Fibroblast of lung (primary cell): Measurements from ENCODE around the gene SERPINB3. TPM values are rescaled to one million over a fixed set of nuclear protein-coding genes. Genes with fewer than 3 reads are reported as not detected.

Source experiments
- DNase-seq, 2 donors: peaks; one replicate each; pipeline versions ENCODE4 v3.0.0 to v3.0.0-alpha.2; 2010; ENCODE audit warnings: low read depth in 2 of 2
- H2AFZ ChIP-seq: 2 replicates; pipeline ENCODE4 v1.5.1; 2012; ENCODE audit warnings: low read length, control low read depth, inconsistent platforms
- H3K27ac ChIP-seq: 2 replicates; pipeline ENCODE4 v1.5.1; 2011; ENCODE audit warnings: low read length, control low read depth; ENCODE audit not compliant: insufficient read depth
- H3K27me3 ChIP-seq: 2 replicates; pipeline ENCODE4 v1.5.1; 2011; ENCODE audit warnings: mild to moderate bottlenecking, low read length; ENCODE audit not compliant: control insufficient read depth, insufficient read depth
- H3K36me3 ChIP-seq: 2 replicates; pipeline ENCODE4 v1.5.1; 2011; ENCODE audit warnings: low read length; ENCODE audit not compliant: control insufficient read depth, insufficient read depth
- H3K4me1 ChIP-seq: 2 replicates; pipeline ENCODE4 v1.5.1; 2011; ENCODE audit warnings: low read length; ENCODE audit not compliant: control insufficient read depth, insufficient read depth; ENCODE audit errors: extremely low read depth
- H3K4me2 ChIP-seq: 2 replicates; pipeline ENCODE4 v1.5.1; 2011; ENCODE audit warnings: low read length, control low read depth; ENCODE audit not compliant: insufficient read depth; ENCODE audit errors: extremely low read depth
- H3K4me3 ChIP-seq, 4 experiments: fragments of 200-600 bp in 1 of 4; sonication (generic) in 1 of 4; replicated peaks in 1 of 4; 2 replicates each; pipeline ENCODE4 v1.5.1; 2011 to 2016; ENCODE audit warnings: low read length in 4 of 4, low read depth in 3 of 4, mild to moderate bottlenecking in 3 of 4, control low read depth in 2 of 4, inconsistent platforms in 1 of 4, mixed read lengths in 1 of 4; ENCODE audit not compliant: insufficient read depth in 1 of 4; ENCODE audit errors: control extremely low read depth in 1 of 4
- H3K79me2 ChIP-seq: 2 replicates; pipeline ENCODE4 v1.5.1; 2012; ENCODE audit warnings: mild to moderate bottlenecking, low read length, inconsistent platforms; ENCODE audit not compliant: control insufficient read depth, insufficient read depth
- H3K9ac ChIP-seq: 2 replicates; pipeline ENCODE4 v1.5.1; 2011; ENCODE audit warnings: mild to moderate bottlenecking, low read length, control low read depth; ENCODE audit not compliant: insufficient read depth
- H3K9me3 ChIP-seq: 2 replicates; pipeline ENCODE4 v1.5.1; 2012; ENCODE audit warnings: low read depth, low read length; ENCODE audit not compliant: control insufficient read depth, insufficient read depth
- H4K20me1 ChIP-seq: 2 replicates; pipeline ENCODE4 v1.5.1; 2011; ENCODE audit warnings: low read length; ENCODE audit not compliant: control insufficient read depth, insufficient read depth; ENCODE audit errors: extremely low read depth
- EZH2 ChIP-seq: IDR thresholded peaks from 2 replicates; pipeline ENCODE4 v1.5.1; 2012; ENCODE audit warnings: low read length, control low read depth, mild to moderate bottlenecking; ENCODE audit errors: missing control alignments
- polyA plus RNA-seq, 2 donors: library from polyadenylated mRNA; depleted of rRNA in 1 of 2; stranded (reverse) in 1 of 2; unstranded in 1 of 2; fragments of >200 nt; gene quantifications; 2 replicates each; pipeline ENCODE4 v1.2.1, GENCODE V29; 2011 to 2012; ENCODE audit warnings: missing spikeins in 1 of 2
- total RNA-seq: library from RNA; depleted of rRNA; stranded (reverse); fragments of >200 nt; gene quantifications from 2 replicates; pipeline ENCODE4 v1.2.1, GENCODE V29; 2014
- TF ChIP-seq, protein P1 (sequence below), 2 donors: IDR thresholded peaks in 1 of 2; conservative IDR thresholded peaks in 1 of 2; 1 replicate in 1 of 2; 2 replicates in 1 of 2; pipeline ENCODE4 v1.5.1; 2011 to 2012; ENCODE audit warnings: low read length in 2 of 2, control low read depth in 1 of 2, inconsistent platforms in 1 of 2, low read depth in 1 of 2, mild to moderate bottlenecking in 1 of 2

Gene SERPINB3
- total and polyA plus RNA-seq, 2 donors (not counting 1 experiment from before 2014, with no cell fraction given) = not detected

DNA sequence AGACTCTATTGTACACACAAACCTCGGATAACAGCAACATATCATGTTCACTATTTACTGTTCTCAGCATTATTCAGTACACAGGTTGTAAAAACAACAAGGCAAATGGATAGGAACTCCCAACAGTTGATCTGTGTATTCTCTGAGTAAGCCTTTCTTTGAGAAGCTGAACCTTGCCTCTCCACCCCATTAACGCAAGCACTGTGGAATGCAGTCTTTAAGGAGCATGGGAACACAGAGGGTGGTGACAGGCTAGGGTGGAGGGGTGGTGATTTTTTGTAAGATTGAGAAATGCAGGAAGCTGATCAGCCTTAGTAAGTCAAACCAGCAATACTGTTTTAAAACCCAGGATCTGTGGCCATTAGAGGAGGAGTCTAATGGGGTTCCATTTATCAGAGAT is 21.5 kb upstream of the SERPINB3 start:
- Histone ChIP-seq H3K27me3 (no peaks in the 10 kb centered on the region), H3K36me3 (no peaks in the 10 kb centered on the region), H3K9ac (no peak overlapping the region), H4K20me1 (no peaks in the 10 kb centered on the region), H3K27ac (peak overlapping the region; percentile 52), H3K4me2 (peak overlapping the region; percentile 27), H3K4me1 (no peaks in the 10 kb centered on the region), H3K79me2 (no peaks in the 10 kb centered on the region), H2AFZ (peak overlapping the region; percentile 45), H3K9me3 (no peaks in the 10 kb centered on the region), H3K4me3 (no peak overlapping the region)
- peak; percentile 80 to 90 for DNase-seq
- no peak for TF ChIP-seq EZH2
- TF ChIP-seq, protein P1, sequence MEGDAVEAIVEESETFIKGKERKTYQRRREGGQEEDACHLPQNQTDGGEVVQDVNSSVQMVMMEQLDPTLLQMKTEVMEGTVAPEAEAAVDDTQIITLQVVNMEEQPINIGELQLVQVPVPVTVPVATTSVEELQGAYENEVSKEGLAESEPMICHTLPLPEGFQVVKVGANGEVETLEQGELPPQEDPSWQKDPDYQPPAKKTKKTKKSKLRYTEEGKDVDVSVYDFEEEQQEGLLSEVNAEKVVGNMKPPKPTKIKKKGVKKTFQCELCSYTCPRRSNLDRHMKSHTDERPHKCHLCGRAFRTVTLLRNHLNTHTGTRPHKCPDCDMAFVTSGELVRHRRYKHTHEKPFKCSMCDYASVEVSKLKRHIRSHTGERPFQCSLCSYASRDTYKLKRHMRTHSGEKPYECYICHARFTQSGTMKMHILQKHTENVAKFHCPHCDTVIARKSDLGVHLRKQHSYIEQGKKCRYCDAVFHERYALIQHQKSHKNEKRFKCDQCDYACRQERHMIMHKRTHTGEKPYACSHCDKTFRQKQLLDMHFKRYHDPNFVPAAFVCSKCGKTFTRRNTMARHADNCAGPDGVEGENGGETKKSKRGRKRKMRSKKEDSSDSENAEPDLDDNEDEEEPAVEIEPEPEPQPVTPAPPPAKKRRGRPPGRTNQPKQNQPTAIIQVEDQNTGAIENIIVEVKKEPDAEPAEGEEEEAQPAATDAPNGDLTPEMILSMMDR (conservative IDR thresholded peaks at IDR 0.05 in 1 of 2, IDR thresholded peaks at IDR 0.05 in 1 of 2; ENCODE audit: low read depth in 1 of 2, low read length in 2 of 2) = no peak

DNA sequence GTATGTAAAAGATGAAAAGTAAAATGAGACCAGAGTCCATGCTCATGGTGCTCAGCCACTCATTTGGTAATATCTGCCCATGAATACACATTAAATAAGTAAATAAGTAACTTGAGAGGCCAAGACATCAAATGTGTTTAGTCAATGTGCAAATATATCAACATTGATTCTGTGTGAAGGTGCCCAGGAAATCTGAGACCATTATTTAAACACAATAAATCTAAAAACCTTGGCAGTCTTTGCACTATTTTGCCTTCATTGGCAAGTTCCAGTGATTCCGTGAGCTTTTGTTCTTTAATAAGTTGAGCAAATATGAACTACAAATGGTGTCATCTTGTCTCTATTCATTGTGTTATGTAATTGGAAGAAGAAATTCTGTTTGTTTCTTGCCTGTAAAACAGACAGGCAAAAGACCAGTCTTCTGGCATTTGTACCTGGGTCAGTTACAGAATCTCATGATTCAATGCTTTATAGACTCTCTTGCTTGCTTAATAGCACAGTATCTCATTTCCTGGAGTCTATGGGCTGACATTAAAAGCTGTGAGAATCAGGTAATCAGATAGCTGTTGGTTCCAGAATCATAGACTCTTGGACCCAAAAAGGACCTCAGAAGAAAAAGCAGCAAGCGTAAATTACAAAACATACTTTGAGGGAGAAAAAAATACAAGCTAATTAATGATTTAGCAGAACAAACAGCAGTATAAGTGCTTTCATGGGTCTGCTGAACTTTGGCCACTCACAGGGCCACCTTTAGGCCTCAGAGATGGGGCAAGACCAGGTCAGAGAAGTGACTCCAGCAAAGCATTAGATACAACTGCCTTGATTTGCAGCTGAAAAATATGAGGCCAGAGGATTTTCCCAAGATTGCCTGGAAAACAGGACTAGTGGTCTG is 20.0 kb upstream of the SERPINB3 start:
- Histone ChIP-seq H3K9ac (no peak overlapping the region), H3K4me1 (no peaks in the 10 kb centered on the region), H3K27ac (no peak overlapping the region), H2AFZ (no peak overlapping the region), H4K20me1 (no peaks in the 10 kb centered on the region), H3K36me3 (no peaks in the 10 kb centered on the region), H3K79me2 (no peaks in the 10 kb centered on the region), H3K4me2 (no peak overlapping the region), H3K9me3 (no peaks in the 10 kb centered on the region), H3K4me3 (no peak overlapping the region), H3K27me3 (no peaks in the 10 kb centered on the region)
- no peak for DNase-seq
- TF ChIP-seq EZH2 = no peak
- TF ChIP-seq, protein P1 (conservative IDR thresholded peaks at IDR 0.05 in 1 of 2, IDR thresholded peaks at IDR 0.05 in 1 of 2; ENCODE audit: low read depth in 1 of 2, low read length in 2 of 2) = no peak

DNA sequence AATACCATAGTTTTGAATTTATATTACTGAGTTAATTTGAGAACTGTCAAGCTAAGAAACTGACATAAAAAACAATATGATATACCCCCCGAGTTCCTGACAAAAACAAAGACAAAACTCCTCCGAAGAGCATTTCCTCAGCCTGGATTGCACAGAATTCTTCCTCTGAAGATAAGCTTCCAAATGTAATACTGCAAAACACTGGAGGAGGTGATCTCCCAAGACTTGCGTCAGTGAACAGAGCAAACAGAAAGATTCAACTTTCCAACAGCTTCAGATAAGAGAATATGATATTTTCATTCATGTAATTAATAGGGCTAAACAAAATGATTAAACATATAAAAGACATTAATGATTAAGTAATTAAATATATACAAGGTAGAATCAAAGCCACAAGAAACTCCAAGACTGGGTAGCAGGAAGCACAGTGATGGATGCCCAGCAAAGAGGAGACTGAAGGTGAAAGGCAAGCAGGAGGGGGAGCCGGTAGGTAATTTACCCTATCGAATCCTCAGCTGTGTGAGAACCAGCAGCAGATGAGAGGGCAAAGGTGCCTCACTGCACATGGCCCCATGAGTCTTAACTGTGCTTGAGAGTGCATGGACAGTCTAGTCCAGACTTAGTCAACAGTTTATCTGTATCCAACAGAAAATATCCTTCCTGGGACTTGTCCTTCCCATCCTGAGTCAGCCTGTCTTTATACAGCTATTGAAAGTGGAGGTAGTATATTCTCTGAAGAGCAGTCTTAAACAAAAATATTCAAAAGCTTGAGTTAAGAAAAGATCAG is 18.3 kb upstream of the SERPINB3 start:
- Histone ChIP-seq H3K4me3 (no peak overlapping the region), H3K36me3 (no peaks in the 10 kb centered on the region), H3K79me2 (no peaks in the 10 kb centered on the region), H3K4me1 (no peaks in the 10 kb centered on the region), H3K27me3 (no peaks in the 10 kb centered on the region), H3K9ac (no peak overlapping the region), H3K4me2 (no peak overlapping the region), H3K9me3 (no peaks in the 10 kb centered on the region), H3K27ac (no peak overlapping the region), H4K20me1 (no peaks in the 10 kb centered on the region), H2AFZ (no peak overlapping the region)
- no peak for DNase-seq
- no peak for TF ChIP-seq EZH2
